NCI-H1105 (cell line): Measurements from ENCODE around the gene ARHGEF4.
"Not testable (repeated sequence)": the region's sequence is repeated elsewhere in the genome, so short reads cannot be mapped to it uniquely, and the experiment has no call there.

Experiments
- DNase-seq: peaks from one replicate; lab custom pipeline; 2025; lab: John Stamatoyannopoulos, UW

Gene ARHGEF4

GRCh38 chr2:130884503-130884902, 47.8 kb downstream of the ARHGEF4 start:
- no peak for DNase-seq

- no peak for DNase-seq
These were observed 50.9 kb downstream of the ARHGEF4 start for GRCh38 chr2:130887643-130888042.

DNA sequence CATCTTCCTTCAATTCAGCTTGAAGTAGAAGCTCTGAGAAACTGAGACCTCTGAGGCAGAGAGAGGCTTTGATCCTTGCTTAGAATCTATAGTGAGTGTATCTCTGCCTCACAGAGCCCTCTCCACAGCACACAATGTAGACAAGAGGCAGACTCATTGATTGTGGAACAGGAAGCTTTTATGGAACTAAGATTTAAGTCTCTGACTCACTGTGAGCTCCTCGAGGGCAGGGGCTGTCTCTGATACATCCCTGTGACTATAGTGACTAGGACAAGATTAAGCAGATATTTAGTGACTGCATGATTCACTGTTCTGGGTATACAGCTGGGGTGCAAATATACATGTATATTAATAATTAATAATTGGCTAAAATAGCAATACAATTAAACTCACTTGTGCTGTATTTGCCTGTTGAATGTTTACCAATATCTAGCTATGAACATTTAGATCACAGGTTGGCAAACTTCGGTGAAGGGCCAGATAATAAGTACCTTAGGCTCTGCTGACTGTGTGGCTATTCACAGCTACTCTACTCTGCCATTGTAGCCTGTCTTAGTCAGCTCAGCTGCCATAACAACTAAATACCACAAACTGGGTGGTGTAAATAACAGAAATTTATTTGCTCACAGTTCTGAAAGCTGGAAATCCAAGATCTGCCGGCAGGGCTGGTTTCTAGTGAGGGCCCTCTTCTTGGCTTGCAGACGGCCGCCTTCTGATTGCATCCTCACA, 54.4 kb downstream of the ARHGEF4 start:
- DNase-seq: no peak

GRCh38 chr2:130891966-130892365, 55.3 kb downstream of the ARHGEF4 start:
- no peak for DNase-seq

DNA sequence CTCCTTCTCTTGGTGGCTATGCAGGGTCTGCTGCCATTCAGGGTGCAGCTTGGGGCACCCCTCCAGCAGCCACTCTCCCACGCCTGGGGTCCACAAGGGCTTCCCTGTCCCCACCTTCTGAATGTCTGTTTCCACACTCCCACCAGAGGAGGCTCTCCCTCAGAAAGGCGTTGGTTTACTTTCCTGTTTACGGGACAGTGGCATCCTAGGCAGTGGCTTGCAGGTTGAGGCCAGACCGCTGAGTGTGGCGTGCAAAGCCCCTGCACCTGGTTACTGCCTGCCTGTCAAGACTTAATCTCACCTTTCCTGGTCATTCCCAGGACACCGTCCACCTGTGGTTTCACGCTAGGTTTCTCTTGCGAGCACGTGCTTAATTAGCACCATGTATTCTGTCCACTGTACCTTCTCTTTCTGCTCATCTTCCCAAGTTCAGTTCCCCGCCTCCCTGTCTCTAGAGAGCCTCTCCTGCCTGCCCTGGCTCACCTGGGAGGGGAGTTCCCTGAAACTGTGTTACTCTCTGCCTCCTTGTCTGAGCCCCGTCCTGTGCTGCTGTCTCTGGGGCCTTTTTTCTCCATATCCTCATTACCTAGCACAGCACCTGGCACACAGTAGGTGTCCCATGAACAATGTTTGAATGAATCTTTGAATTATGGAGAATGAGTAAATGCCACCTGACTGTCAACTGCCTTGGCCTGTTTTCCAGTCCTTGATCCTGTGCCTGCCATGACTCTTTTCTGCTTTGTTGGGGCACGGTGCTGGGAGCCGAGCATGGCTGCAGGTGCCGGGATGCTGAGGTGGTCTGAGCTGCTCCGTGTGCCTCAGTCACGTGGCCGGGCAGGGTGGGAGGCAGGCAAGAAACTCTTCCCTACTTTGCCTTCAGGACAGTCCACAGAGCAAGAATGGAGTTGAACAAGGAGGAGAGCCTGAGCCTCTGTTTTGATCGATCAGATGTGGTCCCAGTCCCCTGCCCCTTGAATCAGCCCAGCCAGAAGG, 56.4 kb downstream of the ARHGEF4 start:
- DNase-seq: no peak

DNA sequence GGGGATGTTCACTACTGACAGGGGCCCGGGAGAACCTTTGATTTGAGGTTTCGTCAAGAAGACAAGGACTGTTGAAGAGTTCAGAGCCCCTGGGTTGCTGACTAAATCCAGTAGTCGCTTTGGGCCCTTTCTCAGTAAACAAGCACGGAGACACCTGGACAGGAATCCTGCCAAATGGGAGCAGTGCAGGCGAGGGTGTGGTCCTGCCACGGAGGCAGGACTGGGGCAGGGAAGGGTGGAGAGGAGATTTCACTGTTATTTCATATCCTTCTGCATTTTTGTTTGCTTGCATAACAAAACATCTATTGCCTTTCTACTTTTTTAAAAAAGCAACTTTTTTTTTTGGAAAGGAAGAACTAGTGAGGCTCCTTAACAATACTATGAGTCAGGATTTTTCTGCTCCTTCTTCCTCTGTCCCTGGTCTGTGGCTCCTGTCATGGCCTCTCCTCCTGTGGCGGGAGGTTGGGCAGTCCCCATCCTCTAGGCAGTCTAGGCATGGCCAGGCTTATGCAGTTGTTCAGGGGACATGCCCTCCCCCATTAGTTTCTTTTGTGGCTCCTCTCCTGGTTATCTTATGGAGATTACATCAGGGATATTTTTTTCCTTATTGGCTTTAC, 57.7 kb downstream of the ARHGEF4 start:
- no peak for DNase-seq

- no peak for DNase-seq
These were observed 60.1 kb downstream of the ARHGEF4 start for GRCh38 chr2:130896813-130897212.

DNA sequence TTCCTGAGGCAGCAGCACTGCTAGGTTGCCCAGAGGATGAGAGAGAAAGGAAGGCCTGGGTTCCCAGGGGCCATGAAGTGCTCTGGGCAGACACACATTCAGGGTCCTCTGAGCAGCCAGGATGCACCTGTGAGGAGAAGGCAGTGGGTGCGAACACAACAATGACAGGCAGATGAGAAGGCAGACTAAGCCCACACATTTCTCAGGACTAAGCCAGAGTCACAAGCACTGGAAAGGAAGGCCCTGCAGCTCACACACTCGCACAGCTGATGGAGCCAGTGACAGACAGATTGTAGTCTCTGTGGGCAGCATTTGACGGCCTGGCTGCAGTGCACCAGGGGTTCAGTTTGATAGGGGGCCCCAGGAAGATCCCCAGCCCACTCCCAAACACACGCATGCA, 61.8 kb downstream of the ARHGEF4 start:
- DNase-seq: no peak

GRCh38 chr2:130899306-130899705, 62.6 kb downstream of the ARHGEF4 start:
- DNase-seq: no peak

DNA sequence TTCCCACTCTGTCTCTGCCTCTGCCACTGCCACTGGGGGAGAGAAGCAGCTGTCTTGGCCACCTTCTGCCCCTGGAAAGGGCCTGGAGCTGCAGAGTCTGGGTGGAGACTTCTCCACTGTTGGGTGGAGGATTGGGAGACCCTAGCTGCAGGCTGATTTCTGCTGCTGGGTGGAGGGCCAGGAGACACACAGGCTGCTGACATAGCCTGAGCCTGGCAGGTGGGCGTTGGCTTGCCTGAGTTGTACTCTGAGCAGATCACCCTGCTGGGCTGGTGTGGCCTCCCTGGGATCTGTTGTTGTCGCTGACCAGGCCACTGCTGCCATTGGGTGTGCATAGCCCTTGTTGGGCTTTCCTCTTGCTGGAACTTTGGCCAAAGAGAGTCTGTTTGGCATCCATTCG, 64.3 kb downstream of the ARHGEF4 start:
- DNase-seq: no peak

DNA sequence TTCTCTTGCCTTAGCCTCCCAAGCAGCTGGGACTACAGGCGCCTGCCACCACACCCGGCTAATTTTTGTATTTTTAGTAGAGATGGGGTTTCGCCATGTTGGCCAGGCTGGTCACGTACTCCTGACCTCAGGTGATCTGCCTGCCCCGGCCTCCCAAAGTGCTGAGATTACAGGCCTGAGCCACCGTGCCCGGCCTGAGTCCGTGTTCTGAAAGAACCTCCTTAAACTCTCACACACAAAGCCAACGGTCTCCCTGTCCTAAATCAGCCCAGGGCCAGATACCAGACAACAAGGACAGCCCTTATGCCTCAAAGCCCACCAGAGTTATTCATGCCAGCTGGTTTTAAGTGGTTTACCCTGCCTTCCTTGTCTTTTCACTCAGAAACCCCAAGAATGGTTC, 64.9 kb downstream of the ARHGEF4 start:
- not testable (repeated sequence) for DNase-seq

GRCh38 chr2:130908832-130909231, 72.1 kb downstream of the ARHGEF4 start:
- DNase-seq: no peak

DNA sequence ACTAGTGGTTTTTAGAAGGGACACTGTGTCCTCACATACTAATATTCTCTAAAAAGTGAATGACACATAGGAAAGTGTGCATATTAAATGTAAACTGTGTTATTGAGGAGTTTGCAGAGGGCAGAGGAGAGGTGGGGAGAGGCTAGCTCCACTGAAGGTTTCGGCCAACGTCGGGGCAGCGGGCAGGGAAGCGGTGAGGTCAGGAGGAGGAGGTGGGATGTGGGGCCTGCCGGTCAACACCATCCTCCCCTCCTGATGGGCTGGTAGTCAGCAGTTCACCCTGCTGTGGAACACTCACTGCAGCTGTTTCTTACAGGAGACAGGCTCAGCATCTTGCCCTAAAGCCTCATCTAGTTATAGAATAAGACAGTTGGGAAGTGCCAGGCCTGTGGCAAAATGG, 74.2 kb downstream of the ARHGEF4 start:
- DNase-seq: no peak

GRCh38 chr2:130911482-130911881, 74.8 kb downstream of the ARHGEF4 start:
- no peak for DNase-seq

- no peak for DNase-seq
These were observed 75.3 kb downstream of the ARHGEF4 start for GRCh38 chr2:130911996-130912395.

GRCh38 chr2:130912471-130912870, 75.8 kb downstream of the ARHGEF4 start:
- no peak for DNase-seq

DNA sequence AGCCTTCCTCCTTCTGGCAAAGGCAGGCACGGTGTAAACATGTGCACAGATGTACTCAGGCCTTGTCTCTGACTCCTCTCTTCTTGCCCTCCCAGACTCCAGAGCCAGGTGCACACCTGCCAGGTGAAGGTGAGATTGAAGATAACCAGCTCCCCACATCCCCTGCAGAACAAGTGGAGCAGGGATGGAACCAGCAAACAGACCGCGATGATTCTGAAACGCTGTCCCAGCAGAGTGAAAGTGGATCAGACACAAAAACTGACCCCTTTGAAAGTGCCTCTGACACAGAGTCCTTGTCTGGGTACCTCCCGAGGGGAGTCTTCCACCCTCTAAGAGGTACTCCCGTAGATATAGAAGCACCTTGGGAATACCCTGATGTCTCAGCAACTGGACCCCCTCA, 77.2 kb downstream of the ARHGEF4 start:
- DNase-seq: no peak

DNA sequence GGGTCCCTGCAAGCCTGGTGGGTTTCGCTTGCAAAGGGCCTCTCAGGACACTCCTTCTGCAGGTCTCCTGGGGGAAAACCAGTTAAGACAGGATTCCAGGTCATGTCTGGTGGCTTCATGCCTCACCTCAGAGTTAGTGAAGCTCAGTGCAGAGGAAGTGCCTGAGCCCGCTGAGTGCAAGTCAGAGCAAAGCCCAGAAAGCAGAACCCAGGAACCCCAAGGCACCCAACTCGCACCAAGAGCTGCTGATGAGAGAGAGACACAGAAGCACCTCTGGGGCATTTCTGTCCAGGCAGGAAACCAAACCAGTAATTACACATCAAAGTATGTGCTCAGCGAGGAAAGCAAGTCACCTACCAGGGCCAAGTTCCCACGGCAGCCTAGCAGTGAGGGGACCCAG, 78.4 kb downstream of the ARHGEF4 start:
- DNase-seq: no peak

DNA sequence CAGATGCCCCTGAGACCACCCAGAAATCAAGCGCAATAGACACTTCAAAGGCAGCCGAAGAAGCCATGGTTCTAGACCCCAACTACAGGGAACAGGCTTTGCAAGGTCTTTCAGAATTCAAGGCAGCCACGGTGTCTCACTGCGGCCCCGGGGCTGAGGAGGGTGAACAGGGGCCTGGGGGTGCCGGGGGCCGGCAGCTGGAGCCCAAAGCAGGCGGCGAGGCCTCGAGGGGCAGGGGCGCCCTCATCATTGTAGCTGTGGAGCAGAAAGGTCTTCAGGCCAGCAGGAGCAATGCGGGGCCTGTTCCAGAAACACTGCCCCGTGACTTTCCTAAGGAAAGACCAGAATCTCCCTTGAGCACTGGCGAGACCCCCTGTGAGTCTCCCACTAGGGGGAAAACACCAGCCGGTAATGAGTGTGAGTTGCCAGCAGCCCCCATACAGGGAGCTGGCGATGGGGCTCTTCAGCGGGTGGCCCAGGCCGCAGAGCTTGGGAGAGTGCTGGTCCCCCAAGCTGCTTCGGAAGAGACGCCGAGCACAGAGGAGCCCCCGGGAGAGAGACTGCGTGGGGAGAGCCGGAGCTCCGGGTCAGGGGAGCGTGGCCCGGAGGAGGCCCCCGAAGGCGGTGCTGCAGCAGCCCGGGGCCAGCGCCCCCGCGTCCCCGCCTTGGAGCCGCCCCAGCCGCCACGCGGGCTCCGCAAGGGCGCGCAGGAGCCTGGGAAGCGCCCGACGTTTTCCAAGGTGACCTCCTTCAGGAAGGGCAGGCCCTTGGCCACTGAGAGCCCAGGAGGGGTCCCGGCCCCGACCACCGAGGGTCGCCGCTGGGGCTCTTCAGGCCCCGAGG, 79.1 kb downstream of the ARHGEF4 start:
- no peak for DNase-seq

- no peak for DNase-seq
These were observed 79.7 kb downstream of the ARHGEF4 start for GRCh38 chr2:130916438-130916705.

DNA sequence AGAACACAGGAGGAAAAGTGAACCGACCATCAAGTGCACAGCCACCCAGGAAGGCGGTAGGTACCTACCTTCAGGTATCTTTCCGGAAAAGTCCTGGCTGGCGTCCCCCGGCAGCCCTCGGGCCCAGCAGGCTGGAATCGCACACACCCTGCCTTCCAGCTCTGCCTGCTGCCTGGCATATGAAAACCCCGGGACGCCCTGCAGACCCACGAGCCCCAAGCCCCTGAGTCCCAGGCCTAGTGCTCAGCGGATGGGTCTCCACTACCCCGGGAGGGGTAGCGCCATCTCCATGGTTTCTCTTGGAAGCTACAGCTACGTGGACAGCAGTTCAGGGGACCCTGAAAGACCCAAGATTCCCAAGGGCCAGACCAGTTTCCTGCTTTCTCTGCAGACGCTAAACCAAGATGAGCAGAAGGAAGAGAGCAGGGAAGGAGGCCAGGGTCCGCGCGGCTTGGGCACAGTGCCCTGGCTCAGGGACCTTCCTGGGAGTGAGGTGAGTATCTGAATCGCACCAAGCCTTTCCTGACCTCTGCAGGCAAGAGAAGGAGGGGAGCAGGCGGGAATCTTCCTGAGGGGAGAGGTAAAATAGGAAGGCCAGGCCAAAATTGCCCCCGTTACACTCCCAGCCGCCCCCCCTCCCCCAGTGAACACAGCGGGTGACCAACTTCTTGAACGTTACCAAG, 80.4 kb downstream of the ARHGEF4 start:
- DNase-seq: no peak
